Right cardiac atrium (tissue), 5 donors: ENCODE data around the gene HSD3B7. TPM values are rescaled to one million over a fixed set of nuclear protein-coding genes. Genes with fewer than 3 reads are reported as not detected.

Experiments used
- ATAC-seq, 2 donors: fragments of 200-7000 bp; cut with Tn5 transposase; one replicate each; pipeline versions ENCODE4 v1.8.0 to v1.9.1; 2020; ENCODE audit warnings: moderate library complexity in 2 of 2, mild to moderate bottlenecking in 1 of 2
- DNase-seq, 3 donors: peaks; one replicate each; pipeline ENCODE4 v3.0.0-alpha.2; 2020
- H3K27ac ChIP-seq: one replicate; pipeline ENCODE4 v1.5.1; 2013; ENCODE audit warnings: mild to moderate bottlenecking, low read length, control low read depth, moderate library complexity
- H3K27me3 ChIP-seq: one replicate; pipeline ENCODE4 v1.6.1; 2013; ENCODE audit not compliant: control insufficient read depth, insufficient read depth
- H3K4me1 ChIP-seq: one replicate; pipeline ENCODE4 v1.6.1; 2013; ENCODE audit warnings: low read length; ENCODE audit not compliant: control insufficient read depth, insufficient read depth
- H3K4me3 ChIP-seq: one replicate; pipeline ENCODE4 v1.5.1; 2013; ENCODE audit warnings: low read length, control low read depth
- H3K9me3 ChIP-seq: one replicate; pipeline ENCODE4 v1.6.1; 2013; ENCODE audit warnings: low read length; ENCODE audit not compliant: control insufficient read depth
- WGBS: extraction: QIAGEN DNeasy Blood & Tissue Kit; methylation state at CpG from one replicate; pipeline ENCODE4 v1.1.7; 2013; 5-methylcytosine and 5-hydroxymethylcytosine counted together
- intact Hi-C, 4 donors: fragments of 100-400 bp; cut with DNase I; formaldehyde crosslinking; loops; one replicate each; pipeline versions ENCODE4 v1.11.0 to v1.14.0; 2022 to 2023
- polyA plus RNA-seq: library from polyadenylated mRNA; stranded (reverse); fragments of 200-250 nt; gene quantifications from one replicate; pipeline ENCODE4 v1.2.3, GENCODE V29; 2013
- total RNA-seq, 4 donors: library from RNA; stranded (reverse); fragmentation: NEBNext Ultra II Directional; extraction: Animal tissue kit (Norgen Biotek cat#: 25700); gene quantifications; one replicate each; pipeline ENCODE4 v1.2.1, GENCODE V29; 2021
- donor health status: healthy with polysubstance abuse.
- donor health status: DM: no; HTN: yes; CAD: no.
- donor health status: DM: no; HTN: no; CAD: no.
- donor health status: DM: no; HTN: yes; CAD: no; lungs with severe emphysema.
- donor health status: DM: yes; HTN: yes; CAD: no.

Gene HSD3B7
- total and polyA plus RNA-seq, 5 donors = 4.1 to 7.4 (median 6.4) TPM

- peak within 1 kb of the TSS; percentile 93 for H3K4me3 ChIP-seq
- intact Hi-C loops = no loop called here
- WGBS = under 1% methylated on average over 69 of the region's 70 CpGs
- peak within 1 kb of the TSS; percentile 82 for H3K27ac ChIP-seq
- no peaks in the 10 kb centered on the region for H3K9me3 ChIP-seq
- DNase-seq = peak; percentile 83 to 93 (median 92)
- H3K27me3 ChIP-seq = no peaks in the 10 kb centered on the region
- ATAC-seq = peak; percentile 73 to 77
- H3K4me1 ChIP-seq = peaks cover 5% of the 10 kb centered on the region
Measured at GRCh38 chr16:30948667-30949649, 36.0 kb upstream of the HSD3B7 start, which contains the start of gene ORAI3. ORAI3 (plus strand) TSS chr16:30949068; CDS start chr16:30949290, 222 bp downstream.

DNA sequence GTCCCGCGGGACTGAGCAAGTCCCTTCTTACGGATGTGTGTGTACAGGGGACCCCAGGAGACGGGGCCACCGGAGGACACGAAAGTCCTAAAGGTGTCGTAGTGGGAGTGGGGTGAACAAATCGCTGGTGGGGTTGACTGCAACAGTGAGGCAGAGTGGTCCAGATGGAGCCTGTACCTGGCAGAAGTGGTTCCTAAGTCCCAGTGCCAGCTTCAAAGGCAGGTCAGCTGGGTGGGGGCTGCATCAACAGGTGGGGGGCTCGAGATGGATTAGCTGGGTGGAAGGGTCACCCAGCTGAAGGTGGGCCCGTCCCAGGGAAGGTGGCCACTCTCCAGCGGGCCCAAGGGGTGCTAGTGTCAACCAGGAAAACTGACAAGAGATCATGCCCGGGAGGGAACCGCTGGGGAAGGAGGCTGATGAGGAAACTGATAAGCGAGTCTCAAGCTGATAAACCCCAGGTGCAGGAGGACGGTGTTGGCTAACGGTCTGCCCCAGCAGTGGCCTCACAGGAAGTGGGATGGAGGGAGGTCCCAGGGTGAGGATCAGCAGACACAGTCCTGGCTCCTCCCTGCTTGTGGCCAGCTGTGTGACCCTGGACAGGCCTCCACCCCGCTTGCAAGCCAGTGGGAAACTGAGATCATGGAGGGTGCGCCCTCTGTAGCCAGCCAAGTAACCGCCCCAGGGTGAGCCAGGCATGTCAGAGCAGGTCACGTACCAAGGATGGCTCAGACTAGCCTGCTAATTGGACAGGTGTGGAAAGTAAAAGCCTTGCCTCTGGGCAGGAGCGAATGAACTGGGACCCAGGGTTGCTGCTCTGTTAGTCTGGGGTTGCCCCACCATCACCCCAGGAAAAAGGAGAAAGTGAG lies 35.1 kb upstream of the HSD3B7 start:
- peak overlapping the region; percentile 82 for H3K27ac ChIP-seq
- ATAC-seq (peak; percentile 61 to 68), DNase-seq (peak; percentile 92 to 94 (median 93))
- no peaks in the 10 kb centered on the region for H3K27me3 ChIP-seq
- H3K9me3 ChIP-seq = no peaks in the 10 kb centered on the region
- 5% methylated on average over 21 of the region's 21 CpGs for WGBS
- peak overlapping the region; percentile 93 for H3K4me3 ChIP-seq
- intact Hi-C loops = no loop called here
- peaks cover 5% of the 10 kb centered on the region for H3K4me1 ChIP-seq

- ATAC-seq (no peak), DNase-seq (no peak)
- Histone ChIP-seq H3K4me3 (no peak overlapping the region), H3K27me3 (no peaks in the 10 kb centered on the region), H3K27ac (peak overlapping the region; percentile 38), H3K9me3 (no peaks in the 10 kb centered on the region), H3K4me1 (peaks cover 5% of the 10 kb centered on the region)
- WGBS = 73% methylated on average over 8 of the region's 8 CpGs
- intact Hi-C loops = no loop called here
Measured at GRCh38 chr16:30950516-30951065, 34.4 kb upstream of the HSD3B7 start.

DNA sequence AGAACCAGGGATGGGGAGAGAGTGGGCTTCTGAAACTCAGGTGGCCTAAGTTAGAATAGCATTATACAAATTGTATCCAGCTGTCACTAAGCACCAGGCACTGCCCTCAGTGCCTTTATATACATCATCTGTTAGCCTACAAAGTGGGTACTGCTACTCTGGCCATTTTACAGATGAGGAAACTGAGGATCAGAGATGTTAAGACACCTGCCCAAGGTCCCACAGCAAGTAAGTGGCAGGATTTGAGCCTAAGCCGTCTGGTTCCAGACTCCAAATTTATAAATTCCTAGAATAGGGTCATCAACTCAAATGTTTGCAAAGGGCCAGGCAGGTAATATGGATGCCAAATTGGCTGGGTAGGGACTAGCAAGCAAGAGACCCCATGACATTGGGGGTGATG lies 33.8 kb upstream of the HSD3B7 start:
- H3K27me3 ChIP-seq = no peaks in the 10 kb centered on the region
- 54% methylated on average over 1 of the region's 1 CpG for WGBS
- no peak overlapping the region for H3K27ac ChIP-seq
- DNase-seq (no peak), ATAC-seq (no peak)
- no peaks in the 10 kb centered on the region for H3K9me3 ChIP-seq
- H3K4me3 ChIP-seq = no peak overlapping the region
- intact Hi-C loops = no loop called here
- H3K4me1 ChIP-seq = peaks cover 5% of the 10 kb centered on the region

DNA sequence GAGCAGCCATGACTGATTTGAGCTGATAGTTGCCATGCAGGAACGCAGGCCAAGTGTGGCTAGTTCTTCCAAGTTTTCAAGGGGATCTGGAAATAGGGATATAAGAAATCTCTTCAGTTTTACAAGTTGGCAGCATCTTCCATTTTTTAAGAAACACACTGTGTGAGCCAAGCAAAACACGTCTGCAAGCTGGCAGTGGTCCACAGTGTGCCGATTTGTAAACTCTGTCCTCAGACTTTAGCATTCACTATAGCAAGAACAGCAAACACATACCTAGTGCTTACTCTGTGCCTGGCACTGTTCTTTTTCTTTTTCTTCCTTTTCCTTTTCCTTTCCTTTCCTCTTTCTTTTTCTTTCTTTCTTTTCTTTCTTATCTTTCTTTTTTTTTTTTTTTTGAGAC lies 33.3 kb upstream of the HSD3B7 start:
- no peak overlapping the region for H3K27ac ChIP-seq
- DNase-seq = peak; percentile 85 to 94 (median 89)

DNA sequence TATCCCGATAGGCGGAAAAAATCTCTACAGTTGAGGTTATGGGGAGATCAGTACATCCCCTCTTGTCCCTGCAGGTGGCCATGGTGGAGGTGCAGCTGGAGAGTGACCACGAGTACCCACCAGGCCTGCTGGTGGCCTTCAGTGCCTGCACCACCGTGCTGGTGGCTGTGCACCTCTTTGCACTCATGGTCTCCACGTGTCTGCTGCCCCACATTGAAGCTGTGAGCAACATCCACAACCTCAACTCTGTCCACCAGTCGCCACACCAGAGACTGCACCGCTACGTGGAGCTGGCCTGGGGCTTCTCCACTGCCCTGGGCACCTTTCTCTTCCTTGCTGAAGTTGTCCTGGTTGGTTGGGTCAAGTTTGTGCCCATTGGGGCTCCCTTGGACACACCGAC lies 31.9 kb upstream of the HSD3B7 start:
- no peak for DNase-seq
- H3K4me1 ChIP-seq = peaks cover 5% of the 10 kb centered on the region
- no peak overlapping the region for H3K27ac ChIP-seq
- H3K9me3 ChIP-seq = no peaks in the 10 kb centered on the region
- H3K27me3 ChIP-seq = no peaks in the 10 kb centered on the region
- intact Hi-C loops = no loop called here
- ATAC-seq = no peak
- WGBS = 83% methylated on average over 9 of the region's 9 CpGs
- H3K4me3 ChIP-seq = no peak overlapping the region

More for the DNA sequence above, 33.3 kb upstream of the HSD3B7 start:
- 17% methylated on average over 3 of the region's 3 CpGs for WGBS
- intact Hi-C loops = no loop called here
- no peak overlapping the region for H3K4me3 ChIP-seq
- H3K4me1 ChIP-seq = peaks cover 5% of the 10 kb centered on the region
- no peak for ATAC-seq
- no peaks in the 10 kb centered on the region for H3K27me3 ChIP-seq
- H3K9me3 ChIP-seq = no peaks in the 10 kb centered on the region

- intact Hi-C loops = no loop called here
- no peaks in the 10 kb centered on the region for H3K27me3 ChIP-seq
Measured at GRCh38 chr16:30953511-30954124, 31.4 kb upstream of the HSD3B7 start.

DNA sequence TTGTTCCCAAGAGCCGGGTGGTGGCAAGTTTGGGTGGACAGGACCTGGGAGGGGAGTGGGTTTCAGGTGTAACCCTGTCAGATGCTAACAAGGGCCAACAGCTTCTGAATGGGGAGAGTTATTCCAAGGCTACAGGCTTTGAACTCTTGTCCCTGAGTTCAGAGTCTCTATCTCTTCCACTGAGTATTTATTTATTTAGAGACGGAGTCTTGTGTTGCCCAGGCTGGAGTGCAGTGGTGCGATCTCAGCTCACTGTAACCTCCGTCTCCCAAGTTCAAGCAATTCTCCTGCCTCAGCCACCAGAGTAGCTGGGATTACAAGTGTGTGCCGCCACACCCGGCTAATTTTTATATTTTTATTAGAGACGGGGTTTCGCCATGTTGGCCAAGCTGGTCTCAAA lies 30.0 kb upstream of the HSD3B7 start:
- 83% methylated on average over 8 of the region's 8 CpGs for WGBS
- no peaks in the 10 kb centered on the region for H3K9me3 ChIP-seq
- no peak overlapping the region for H3K4me3 ChIP-seq
- DNase-seq = no peak
- intact Hi-C loops = no loop called here
- H3K27me3 ChIP-seq = no peaks in the 10 kb centered on the region
- no peak for ATAC-seq
- H3K27ac ChIP-seq = no peak overlapping the region
- H3K4me1 ChIP-seq = peaks cover 5% of the 10 kb centered on the region

More at GRCh38 chr16:30953511-30954124, 31.4 kb upstream of the HSD3B7 start:
- no peak overlapping the region for H3K4me3 ChIP-seq
- no peak for ATAC-seq
- H3K4me1 ChIP-seq = peaks cover 5% of the 10 kb centered on the region
- no peaks in the 10 kb centered on the region for H3K9me3 ChIP-seq
- WGBS = 37% methylated on average over 15 of the region's 15 CpGs
- DNase-seq = peak; percentile 73 to 86 (median 81)
- H3K27ac ChIP-seq = no peak overlapping the region

GRCh38 chr16:30956601-30957455 lies 28.2 kb upstream of the HSD3B7 start:
- Histone ChIP-seq H3K4me3 (peak overlapping the region; percentile 94), H3K4me1 (no peaks in the 10 kb centered on the region), H3K27ac (peak overlapping the region; percentile 97), H3K9me3 (no peaks in the 10 kb centered on the region), H3K27me3 (no peaks in the 10 kb centered on the region)
- ATAC-seq (peak; percentile 86), DNase-seq (peak; percentile 91 to 95 (median 94))
- WGBS = 28% methylated on average over 42 of the region's 42 CpGs
- intact Hi-C loops = no loop called here
